Subcutaneous adipose tissue (tissue), 4 donors: ENCODE results near the gene PLXDC2. TPM values are rescaled to one million over a fixed set of nuclear protein-coding genes. Genes with fewer than 3 reads are reported as not detected.

Experiments
- total RNA-seq, 4 donors: library from RNA; depleted of rRNA; stranded (reverse); fragments of >200 nt; gene quantifications; one replicate each; pipeline ENCODE4 v1.1.0, GENCODE V29; 2016
- TF ChIP-seq, protein P1 (sequence below): fragments of 450-650 bp; IDR thresholded peaks from one replicate; pipeline ENCODE4 v1.5.1; 2016; ENCODE audit warnings: low read depth, mild to moderate bottlenecking, control low read depth, antibody characterized with exemption, moderate library complexity

The PLXDC2 gene
- total RNA-seq, 4 donors from 2014 or later, result 47.7 to 117 (median 84.3) TPM

GRCh38 chr10:19970256-19970655 lies 154.0 kb downstream of the PLXDC2 start:
- TF ChIP-seq, protein P1, sequence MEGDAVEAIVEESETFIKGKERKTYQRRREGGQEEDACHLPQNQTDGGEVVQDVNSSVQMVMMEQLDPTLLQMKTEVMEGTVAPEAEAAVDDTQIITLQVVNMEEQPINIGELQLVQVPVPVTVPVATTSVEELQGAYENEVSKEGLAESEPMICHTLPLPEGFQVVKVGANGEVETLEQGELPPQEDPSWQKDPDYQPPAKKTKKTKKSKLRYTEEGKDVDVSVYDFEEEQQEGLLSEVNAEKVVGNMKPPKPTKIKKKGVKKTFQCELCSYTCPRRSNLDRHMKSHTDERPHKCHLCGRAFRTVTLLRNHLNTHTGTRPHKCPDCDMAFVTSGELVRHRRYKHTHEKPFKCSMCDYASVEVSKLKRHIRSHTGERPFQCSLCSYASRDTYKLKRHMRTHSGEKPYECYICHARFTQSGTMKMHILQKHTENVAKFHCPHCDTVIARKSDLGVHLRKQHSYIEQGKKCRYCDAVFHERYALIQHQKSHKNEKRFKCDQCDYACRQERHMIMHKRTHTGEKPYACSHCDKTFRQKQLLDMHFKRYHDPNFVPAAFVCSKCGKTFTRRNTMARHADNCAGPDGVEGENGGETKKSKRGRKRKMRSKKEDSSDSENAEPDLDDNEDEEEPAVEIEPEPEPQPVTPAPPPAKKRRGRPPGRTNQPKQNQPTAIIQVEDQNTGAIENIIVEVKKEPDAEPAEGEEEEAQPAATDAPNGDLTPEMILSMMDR, result no peak

GRCh38 chr10:19970717-19971116 lies 154.5 kb downstream of the PLXDC2 start:
- TF ChIP-seq, protein P1, result no peak

DNA sequence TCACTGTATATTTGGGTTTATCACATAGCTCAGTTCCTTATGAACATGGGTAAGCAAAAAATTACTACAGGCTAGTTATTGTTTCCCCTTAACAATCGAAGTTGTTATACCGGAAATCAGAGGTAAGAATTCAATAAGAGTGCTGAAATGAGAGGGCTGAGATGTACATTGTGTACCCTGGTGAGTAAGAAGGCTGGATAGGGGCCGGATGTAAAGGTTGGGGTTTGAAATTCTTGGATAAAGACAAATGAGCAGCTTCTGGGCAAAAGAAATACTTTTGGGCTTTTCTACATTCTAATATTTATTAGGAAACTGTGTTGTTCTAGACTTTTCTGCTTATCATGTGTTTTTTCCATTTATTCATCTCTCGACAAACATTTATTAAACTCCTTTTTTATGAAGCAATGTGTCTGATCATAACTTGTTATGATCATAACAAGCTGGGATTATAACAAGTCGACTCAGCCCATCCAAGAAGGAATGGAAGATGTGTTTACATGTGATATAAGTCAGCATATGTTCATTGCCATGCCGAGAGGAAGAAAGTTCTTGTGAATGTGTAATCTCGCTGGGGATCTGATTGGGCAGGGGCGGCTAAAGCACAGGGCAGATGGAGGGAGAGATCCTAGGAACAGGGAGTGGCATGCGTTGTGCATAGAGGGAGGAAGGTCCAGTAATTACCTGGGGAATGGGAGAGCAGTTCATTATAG lies 155.3 kb downstream of the PLXDC2 start:
- TF ChIP-seq, protein P1, result no peak

DNA sequence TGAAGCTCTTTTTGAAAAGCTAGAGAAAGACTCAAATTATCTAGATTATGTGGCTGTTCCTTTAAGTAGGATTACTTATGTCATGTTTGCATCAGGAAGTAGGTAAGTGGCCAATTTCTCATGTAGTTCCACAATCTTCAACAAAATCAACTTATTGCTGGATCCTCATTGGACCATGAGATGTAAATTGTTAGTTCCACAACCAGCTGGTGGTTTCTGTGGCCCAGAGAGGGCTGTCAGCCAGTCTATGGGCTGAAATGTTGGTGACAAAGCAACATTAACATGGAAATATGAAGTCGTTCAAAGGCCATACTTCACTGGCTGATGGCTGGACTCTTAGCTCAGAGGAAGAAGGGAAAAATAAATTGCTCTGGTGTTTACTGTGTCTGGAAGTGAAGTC lies 157.9 kb downstream of the PLXDC2 start:
- TF ChIP-seq, protein P1, result no peak

GRCh38 chr10:19974554-19974953 lies 158.3 kb downstream of the PLXDC2 start:
- TF ChIP-seq, protein P1, result no peak

- TF ChIP-seq, protein P1, result no peak
These were observed 160.9 kb downstream of the PLXDC2 start for GRCh38 chr10:19977097-19977521.

DNA sequence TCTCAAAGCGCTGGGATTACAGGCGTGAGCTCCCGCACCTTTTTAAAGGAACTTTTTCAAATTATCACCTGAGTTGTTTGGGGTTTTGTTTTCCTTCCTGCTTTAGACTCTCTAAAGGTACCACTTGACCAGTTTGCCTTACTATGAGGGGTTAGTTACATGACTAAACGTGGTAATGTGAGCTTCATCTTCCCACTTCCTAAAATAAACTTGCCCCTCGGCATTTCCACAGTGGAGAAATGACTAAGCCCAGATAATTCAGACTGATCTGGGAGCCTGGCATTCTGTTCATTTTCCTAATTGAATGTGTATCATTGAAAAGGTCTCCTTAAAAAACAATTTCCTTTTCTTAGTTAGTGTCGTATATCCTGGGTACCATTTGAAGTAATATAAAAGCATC lies 163.4 kb downstream of the PLXDC2 start:
- TF ChIP-seq, protein P1, result no peak
